GM21526 (cell line): Measurements from ENCODE around the gene MAGEA10.
"Not testable (repeated sequence)": the region's sequence is repeated elsewhere in the genome, so short reads cannot be mapped to it uniquely, and the experiment has no call there.

Source experiments
- ATAC-seq: cut with Tn5 transposase; IDR thresholded peaks from one replicate; pipeline ENCODE4 v1.9.1; 2021; ENCODE audit warnings: moderate library complexity; ENCODE audit not compliant: unreplicated experiment, low FRiP score

MAGEA10 gene

DNA sequence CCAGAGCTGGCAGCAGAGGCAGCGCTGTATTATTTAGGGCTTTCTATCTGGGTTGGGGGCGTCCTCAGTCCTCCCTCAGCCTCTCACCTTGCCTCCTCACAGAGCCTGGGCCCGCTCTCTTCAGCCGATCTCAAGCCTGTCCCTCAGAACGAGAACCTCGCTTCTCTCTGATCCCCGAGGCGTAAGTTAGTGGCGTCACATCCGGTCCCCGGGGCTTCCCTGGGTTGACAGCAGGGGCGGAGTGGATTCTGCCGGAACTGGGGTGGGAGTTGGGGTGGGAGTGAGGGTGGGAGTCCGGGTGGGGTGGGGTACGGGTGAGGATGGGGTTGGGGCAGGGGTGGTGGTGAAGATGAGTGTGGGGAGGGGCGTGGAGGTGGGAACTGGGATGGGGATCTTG lies at the start of gene MAGEA10:
MAGEA10 (minus strand) TSS at position 190 of the 397 bp plus-strand sequence. CDS start 2,957 bp downstream, outside the sequence.
- no peak for ATAC-seq

DNA sequence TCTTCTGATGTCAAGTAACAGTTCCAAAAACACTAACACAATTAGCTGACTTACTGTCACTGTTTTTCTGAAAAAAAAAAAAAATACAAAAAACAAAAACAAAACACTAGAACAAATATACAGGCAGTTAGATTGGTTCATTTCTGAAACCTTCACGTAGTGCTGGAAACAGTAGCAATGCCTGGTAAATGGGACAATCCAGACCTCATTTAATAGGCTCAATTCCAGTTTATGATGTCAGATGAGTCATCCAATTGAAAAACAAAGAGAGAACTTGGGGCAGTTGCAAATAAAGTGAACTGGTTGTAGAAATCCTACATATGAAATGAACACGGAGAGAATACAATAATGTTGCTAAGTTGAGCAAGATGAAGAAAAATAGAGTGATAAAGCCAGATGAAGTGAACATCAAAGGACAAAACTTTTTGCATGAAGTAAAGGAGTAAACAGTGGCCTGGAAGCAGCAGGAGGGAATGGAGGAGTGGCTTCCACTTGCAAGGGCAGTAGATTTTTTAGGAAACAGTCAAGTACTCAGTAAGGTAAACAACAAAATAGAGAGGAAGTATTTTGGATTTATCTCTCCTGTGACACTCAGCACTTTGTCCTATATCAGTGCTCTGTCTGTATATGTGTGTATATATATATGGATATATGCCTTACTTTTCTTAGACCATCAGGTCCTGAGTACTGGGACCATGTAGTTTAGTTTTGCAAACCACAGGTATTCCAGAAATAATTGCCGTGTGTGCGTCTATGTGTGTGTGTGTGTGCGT lies 39.3 kb upstream of the MAGEA10 start:
- no peak for ATAC-seq

DNA sequence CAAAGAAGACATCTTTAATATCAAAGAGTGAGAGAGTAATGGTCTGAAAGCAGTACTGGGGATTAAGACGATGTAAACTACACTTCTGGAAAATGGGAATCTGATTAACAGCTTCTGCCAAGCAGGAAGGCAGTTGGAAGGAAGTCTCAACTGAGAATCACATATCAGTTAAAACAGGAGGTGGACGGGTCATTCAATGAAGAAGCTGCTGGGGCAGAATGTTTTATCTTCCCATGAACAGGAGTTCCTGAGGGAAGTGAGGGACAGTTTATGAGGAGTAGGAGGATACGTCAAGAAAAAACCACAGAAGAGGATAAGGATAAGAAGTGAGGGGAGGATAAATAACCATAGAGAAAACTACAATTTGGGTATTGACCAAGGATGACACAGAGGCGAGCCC lies 38.7 kb upstream of the MAGEA10 start:
- no peak for ATAC-seq

DNA sequence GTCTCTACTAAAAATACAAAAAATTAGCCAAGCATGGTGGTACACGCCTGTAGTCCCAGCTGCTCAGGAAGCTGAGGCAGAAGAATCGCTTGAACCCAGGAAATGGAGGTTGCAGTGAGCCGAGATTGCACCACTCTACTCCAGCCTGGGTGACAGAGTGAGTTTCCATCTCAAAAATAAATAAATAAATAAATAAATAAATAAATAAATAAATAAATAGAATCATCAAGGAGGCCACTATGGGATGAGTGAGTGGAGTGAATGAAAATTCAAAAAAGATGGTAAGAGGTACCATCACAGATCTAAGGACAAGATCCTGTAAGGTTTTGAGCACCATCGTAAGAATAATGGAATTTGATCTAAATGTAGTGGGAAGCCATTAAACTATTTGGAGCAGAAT lies 37.5 kb upstream of the MAGEA10 start:
- not testable (repeated sequence) for ATAC-seq

DNA sequence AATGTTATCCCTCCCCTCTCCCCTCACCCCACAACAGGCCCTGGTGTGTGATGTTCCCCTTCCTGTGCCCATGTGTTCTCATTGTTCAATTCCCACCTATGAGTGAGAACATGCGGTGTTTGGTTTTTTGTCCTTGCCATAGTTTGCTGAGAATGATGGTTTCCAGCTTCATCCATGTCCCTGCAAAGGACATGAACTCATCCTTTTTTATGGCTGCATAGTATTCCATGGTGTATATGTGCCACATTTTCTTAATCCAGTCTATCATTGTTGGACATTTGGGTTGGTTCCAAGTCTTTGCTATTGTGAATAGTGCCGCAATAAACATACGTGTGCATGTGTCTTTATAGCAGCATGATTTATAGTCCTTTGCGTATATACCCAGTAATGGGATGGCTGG lies 35.5 kb upstream of the MAGEA10 start:
- not testable (repeated sequence) for ATAC-seq

DNA sequence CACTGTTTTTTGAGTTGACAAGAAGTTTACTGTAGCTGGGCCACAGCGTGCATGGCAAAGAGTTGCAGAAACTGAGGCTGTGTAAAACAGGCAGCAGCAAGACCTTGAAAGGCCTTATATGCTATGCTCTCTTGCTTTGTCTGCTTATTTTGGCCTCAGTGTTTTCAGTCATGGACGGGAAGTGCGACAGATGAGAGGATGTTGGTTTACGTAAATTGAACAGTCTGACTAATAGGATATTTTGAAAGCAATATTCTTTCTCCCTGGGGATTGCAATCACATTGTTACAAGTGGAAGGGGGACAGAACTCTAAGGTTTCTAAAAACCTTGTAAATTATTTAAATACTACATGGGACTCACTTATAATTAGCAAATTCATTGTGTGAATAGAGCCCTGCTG lies 32.2 kb upstream of the MAGEA10 start:
- ATAC-seq = no peak

DNA sequence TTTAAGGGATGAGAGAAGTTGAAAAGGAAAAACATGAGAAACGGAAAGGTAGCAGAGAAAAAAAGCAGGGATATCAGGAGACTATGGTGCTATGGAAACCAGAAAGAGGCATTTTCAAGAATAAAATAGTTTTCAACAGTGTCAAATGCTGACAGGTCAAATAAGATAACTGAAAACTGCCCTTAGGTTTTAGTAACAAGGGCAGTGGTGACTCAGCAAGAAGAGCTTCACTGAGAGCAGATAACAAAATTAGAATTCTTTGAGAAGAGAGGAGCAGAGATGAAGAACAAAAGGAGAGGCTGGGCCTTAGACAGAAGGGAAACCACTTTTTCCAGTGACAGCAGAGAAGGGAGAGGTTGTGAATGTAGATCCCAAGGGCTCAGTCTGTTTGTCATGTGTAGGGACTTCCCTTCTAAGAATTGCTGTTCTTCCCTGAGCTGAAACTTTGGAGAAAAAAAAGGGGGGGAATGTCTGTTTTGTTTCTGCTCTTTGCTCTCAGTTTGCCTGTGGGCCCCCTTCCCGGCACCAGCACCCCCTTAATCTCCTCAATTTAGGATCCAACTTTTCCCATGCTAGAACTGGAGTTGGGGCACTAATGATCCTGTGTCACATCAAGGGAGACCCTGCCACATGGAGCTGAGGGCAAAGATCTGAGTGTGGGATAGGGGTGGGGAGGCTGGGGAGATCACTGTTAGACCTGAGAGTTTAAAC lies 26.8 kb upstream of the MAGEA10 start:
- no peak for ATAC-seq

DNA sequence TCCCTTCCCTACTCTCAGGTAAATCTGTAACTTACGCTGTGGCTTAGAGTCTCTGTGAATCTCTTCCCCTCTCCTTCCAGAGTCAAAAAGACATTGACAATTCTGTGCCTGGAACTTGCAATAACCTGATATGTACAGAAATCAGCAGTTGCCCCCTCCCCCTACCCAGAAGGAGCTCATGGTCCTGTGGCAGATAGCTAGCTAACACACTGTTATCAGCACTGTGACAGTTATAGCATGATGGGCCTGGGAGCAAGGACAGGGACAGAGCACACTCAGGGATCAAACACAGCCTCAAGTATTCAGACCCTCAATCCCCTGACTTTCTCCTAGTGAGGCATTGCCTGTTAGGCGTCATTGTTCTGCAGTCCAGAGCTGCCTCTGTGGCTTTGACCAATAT lies 18.7 kb upstream of the MAGEA10 start:
- no peak for ATAC-seq

DNA sequence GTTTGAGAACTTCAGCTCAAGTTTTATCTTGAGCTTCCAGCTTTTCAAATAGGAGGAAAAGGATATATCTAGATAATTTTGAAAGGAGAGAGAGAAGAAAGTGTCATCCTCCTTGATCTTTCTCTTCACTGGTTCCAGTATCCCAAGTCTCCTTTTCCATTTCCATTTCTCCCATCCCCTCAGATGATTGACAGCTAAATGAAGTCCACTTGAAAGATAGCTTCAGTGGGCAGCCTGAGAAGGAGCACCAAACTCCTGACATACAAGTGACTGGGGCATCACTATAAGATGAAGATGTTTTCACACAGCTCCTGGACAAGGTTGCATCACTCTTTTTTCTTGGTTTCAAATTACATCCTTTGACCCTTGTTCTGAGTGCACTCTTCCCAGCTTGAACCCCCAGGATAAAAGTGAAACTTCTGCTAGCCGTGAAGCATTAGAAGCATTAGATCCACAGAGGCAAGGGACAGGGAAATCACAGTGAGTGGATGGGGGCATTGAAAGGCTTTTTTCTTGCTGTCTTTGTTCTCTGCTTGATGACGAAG lies 17.5 kb upstream of the MAGEA10 start:
- no peak for ATAC-seq

DNA sequence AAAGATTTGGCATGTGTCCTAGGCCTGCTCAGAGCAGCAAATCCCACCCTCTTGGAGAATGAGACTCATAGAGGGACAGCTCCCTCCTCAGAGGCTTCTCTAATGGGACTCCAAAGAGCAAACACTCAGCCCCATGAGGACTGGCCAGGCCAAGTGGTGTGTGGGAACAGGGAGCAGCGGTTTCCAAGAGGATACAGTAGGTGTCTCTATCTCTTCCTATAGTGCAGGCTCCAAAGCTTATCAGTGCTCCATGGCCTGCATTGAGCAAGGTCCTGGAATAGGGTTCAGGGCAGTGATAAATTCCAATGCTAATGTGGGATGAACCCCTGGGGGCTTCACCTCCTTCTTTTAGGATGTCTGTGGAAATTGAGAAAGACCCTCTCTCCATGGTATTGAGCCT lies 15.7 kb upstream of the MAGEA10 start:
- ATAC-seq = no peak

DNA sequence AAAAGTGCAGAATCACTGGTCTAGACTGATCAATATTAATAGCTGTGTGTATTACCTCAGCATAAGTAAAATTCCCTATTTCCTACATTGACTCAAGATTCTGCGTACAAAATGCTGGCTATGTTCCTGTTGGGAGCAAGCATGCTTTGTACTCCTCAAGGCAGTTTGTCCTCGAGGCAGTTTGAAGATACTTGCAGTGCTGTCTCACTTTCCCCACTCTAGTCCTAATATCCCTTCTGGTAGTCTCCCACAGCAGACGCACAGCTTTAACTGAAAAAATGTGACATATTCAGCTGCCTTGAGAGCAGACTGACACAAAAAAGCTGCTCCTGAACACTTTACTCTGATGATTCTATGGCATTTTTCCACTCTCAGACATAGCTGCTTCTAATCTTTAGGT lies 12.9 kb upstream of the MAGEA10 start:
- ATAC-seq = no peak

DNA sequence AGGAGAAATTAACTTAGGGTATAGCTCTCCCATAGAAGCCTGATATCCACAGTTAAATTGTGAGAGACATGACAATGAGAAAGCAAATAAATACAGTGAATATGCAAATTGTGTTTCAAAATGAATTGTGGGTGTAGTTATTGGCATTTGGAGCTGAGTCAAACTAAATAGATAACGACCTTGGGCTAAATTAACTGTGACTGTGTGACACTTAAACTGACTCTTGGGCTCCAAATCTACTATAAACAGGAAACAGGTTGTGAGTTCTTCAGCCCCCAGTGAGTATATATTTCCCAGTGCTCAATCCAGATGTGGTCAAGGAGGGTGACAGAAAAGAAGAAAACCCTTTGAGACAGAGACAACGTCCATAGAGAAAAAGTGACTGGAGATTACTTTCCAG lies 11.3 kb upstream of the MAGEA10 start:
- no peak for ATAC-seq

DNA sequence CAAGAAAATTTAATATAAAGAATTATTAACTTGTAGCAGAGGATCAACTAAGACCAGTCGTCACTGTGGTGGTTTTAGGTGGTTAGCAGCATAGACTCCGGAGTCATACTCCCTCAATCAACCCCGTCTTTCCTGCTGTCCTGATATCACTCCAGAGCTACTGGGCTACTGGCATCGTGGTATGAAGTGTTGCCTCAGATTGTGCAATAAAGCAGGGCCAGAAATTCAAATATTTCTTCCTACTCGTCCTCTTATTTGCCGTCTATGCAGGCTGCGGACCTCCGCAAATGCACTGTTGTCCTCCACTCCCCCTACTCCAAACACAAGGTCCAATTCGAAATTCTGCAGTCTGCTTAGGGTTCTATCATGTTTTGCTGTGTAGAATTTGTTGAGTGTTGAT lies 1.2 kb upstream of the MAGEA10 start:
- ATAC-seq = no peak

DNA sequence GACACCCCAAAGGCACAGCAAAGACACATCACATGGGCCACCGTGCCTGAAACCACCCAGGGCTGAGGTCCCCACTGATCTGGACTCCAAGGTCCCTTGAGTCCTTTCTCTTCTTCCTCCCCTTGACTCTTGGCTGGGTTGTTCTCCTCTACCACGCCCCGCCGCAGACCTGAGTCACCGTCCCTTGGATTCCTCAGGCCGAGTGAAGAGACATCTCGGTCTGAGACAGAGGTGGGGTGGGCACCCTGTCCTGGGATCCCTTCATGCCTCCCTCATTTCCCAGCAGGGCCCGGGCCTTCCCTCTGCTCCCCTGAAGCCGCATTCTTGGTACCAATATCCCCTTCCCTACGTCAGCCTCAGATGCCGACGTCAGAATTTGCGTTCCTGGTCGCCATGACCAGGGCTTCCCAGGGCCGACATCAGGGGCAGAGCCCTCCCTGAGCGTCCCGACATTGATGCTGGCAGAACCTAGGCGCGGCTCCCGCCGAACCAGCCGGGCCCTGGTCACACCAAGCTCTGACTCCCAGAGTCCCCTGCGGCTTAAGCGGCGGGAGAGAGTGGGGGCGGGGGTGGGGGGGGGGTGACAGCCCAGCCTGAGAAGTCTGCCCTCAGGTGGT lies 498 bp downstream of the MAGEA10 start:
- no peak for ATAC-seq

DNA sequence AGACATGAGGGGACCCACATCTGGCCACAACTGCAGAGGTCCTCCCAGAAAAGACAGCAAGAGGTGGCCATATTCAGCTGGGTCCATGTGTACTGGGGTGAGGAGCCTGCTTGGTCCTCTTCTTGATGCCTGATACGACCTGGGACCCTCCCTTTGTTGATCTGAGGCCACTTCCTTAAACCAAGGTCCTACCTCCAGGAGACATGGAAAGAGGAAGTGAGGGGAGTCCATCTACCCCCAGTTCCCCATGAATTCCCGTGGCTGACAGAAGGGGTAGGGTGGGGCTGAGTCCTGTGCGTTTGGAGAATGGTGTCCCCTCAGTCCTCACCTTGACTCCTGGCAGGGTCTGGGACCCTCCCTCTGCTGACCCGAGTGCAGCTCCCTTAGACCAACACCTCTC lies 2.1 kb downstream of the MAGEA10 start:
- ATAC-seq = no peak

DNA sequence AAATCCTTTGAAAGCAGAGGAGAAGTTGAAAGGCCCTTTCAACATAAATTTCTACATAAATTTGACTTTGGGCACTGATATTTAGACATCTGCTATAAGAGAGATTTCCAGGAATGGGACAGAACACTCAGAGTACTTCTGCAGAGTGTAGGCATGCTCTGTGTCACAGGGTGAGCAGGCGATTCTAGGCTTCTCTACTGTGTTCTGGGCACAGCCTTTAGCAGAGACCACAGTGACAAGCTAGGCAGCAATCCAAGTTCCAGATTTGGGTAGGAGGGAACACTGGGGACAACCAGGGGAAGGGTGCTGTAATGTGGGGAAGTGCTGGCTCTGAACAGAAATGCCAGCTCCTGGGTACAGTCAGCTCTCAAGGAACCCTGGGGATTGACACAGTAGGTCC lies 6.9 kb downstream of the MAGEA10 start:
- ATAC-seq = no peak

DNA sequence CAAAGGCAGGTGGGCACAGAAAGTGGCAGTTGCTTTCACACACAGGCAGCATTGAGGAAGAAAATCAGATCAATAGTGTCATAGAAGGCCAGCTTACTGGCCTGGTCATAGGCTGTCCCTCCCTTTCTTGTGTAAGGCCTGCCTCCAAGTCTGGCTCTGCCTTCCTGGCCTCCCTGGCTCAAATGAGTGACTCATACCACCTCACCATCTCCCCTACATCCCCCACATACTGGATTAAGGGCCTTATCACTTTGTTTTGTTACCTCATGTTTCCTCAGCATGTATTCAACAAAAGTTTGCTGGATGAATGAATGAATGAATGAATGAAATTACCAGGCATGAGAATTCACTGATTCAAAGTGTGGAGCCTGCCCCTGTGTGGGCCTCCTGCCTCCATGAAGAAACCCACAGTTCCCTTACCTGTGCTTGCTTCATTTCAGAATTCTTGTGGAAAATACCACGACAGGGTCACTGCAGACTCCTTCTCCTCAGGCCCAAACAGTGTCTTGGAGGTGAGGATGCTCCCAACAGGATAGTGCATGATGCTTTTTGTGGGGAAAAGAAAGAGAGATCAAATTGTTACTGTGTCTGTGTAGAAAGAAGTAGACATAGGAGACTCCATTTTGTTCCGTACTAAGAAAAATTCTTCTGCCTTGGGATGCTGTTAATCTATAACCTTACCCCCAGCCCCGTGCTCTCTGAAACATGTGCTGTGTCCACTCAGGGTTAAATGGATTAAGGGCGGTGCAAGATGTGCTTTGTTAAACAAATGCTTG lies 9.1 kb downstream of the MAGEA10 start:
- ATAC-seq = not testable (repeated sequence)

DNA sequence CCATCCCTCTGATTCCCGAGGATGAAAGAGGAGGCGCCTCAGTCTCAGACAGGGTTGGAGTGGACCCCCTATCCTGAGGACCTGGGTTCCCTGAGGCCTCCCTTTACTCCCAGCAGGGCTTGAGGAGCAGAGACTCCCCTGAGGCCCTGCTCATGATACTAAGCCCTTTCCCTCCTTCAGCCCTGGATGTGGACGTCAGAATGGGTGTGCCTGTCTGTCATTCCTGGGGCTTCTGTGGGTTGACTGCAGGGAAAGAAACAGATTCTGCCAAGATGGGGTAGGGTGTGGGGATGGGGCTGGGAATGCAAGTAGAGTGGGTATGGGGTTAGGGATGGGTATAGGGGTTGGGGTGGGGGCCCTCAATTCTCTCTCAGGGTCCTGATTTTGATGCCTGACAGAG lies 21.1 kb downstream of the MAGEA10 start:
- ATAC-seq = no peak

DNA sequence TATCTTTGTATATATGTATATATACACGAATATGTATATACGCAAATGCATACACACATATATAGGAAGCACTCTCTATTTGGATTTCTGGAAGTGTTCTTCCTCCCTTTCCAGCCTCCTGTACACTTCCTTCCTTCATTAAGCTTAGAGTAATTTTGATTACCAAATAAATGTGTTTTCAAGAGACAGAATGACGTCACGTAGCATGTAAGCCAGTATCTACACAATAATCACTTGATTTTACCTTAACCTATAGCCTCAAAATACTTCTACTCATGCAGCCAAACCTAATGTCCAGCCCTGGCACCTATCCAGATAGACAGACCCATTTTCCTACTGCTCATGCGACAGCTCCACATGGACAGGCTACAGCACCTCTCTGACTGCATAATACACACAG lies 29.9 kb downstream of the MAGEA10 start:
- ATAC-seq = no peak

DNA sequence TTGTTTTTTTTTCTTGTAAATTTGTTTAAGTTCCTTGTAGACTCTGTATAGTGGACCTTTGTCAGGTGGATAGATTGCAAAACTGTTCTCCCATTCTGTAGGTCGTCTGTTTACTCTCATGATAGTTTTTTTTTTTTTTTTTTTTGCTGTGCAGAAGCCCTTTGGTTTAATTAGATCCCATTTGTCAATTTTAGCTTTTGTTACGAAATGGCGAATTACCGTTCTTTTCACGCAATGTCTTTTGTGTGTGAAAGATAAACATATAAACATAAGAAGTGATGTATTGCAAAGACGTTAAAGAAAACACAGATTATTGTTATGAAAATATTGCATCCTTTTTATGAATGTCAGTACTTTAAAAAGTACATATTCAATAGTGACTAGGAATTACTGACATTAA lies 34.5 kb downstream of the MAGEA10 start:
- ATAC-seq = no peak

DNA sequence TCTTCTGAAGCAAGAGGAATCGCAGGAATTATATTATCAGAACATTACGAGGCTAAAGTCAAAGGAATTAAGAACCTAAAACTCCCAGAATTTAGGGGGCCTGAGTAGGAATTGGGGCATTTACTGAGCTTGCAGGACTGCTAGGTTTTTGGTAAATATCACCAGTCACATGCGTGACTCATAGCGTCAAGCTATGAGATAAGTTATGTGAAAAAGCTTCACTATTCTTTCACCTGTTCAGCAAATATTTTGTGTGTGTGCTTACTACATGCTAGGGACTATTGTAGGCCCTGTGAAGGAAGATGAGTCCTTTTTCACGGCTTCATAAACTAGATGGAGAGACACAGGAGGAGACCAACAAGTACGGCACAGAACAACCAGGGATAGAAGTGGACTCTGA lies 52.2 kb downstream of the MAGEA10 start:
- no peak for ATAC-seq
